Skin epidermis (tissue), 12 donors: Measurements from ENCODE around the gene TMEM239.
"Not testable (repeated sequence)": the region's sequence is repeated elsewhere in the genome, so short reads cannot be mapped to it uniquely, and the experiment has no call there.

Source experiments
- H3K27ac ChIP-seq, 21 experiments: fragments of 200-600 bp; sonication (generic) in 11 of 21; one replicate each; pipeline ENCODE4 v1.5.0; 2020; ENCODE audit warnings: mild to moderate bottlenecking in 3 of 21, inconsistent platforms in 2 of 21, moderate library complexity in 2 of 21
- H3K4me3 ChIP-seq, 7 experiments: fragments of 200-600 bp; sonication (generic) in 2 of 7; one replicate each; pipeline ENCODE4 v1.5.0; 2020; ENCODE audit warnings: inconsistent platforms in 2 of 7, mild to moderate bottlenecking in 2 of 7, moderate library complexity in 1 of 7

TMEM239 gene

GRCh38 chr20:2816030-2816582 is at the start of gene TMEM239:
TMEM239 (plus strand) TSS chr20:2816364; CDS start chr20:2816555, 191 bp downstream.
- Histone ChIP-seq H3K4me3 (no peak within 1 kb of the TSS), H3K27ac (peak within 1 kb of the TSS in 6 of 21 experiments; percentile 1 to 78 (median 46))

- Histone ChIP-seq H3K27ac (peak overlapping the region in 1 of 21 experiments; percentile 24), H3K4me3 (no peak overlapping the region)
Measured at GRCh38 chr20:2767768-2768631, 48.2 kb upstream of the TMEM239 start.

- Histone ChIP-seq H3K27ac (peak overlapping the region in 1 of 21 experiments; percentile 24), H3K4me3 (no peak overlapping the region)
Measured at GRCh38 chr20:2768632-2769015, 47.5 kb upstream of the TMEM239 start.

GRCh38 chr20:2770091-2770490 is 46.1 kb upstream of the TMEM239 start:
- H3K4me3 ChIP-seq, H3K27ac ChIP-seq: not testable (repeated sequence)

GRCh38 chr20:2771631-2772080 is 44.5 kb upstream of the TMEM239 start:
- H3K27ac ChIP-seq = no peak overlapping the region
- H3K4me3 ChIP-seq = no peak overlapping the region

GRCh38 chr20:2773812-2774211 is 42.4 kb upstream of the TMEM239 start:
- Histone ChIP-seq H3K4me3 (no peak overlapping the region), H3K27ac (no peak overlapping the region)

- Histone ChIP-seq H3K27ac (no peak overlapping the region), H3K4me3 (no peak overlapping the region)
Measured at GRCh38 chr20:2775139-2775538, 41.0 kb upstream of the TMEM239 start.

- Histone ChIP-seq H3K27ac (no peak overlapping the region), H3K4me3 (no peak overlapping the region)
Measured at GRCh38 chr20:2778602-2779321, 37.4 kb upstream of the TMEM239 start.

- Histone ChIP-seq H3K4me3 (no peak overlapping the region), H3K27ac (no peak overlapping the region)
Measured at GRCh38 chr20:2780948-2781347, 35.2 kb upstream of the TMEM239 start.

- H3K27ac ChIP-seq = no peak overlapping the region
- H3K4me3 ChIP-seq = no peak overlapping the region
Measured at GRCh38 chr20:2783908-2784566, 32.1 kb upstream of the TMEM239 start.

- no peak overlapping the region for H3K4me3 ChIP-seq
- H3K27ac ChIP-seq = no peak overlapping the region
Measured at GRCh38 chr20:2793471-2793870, 22.7 kb upstream of the TMEM239 start.

- Histone ChIP-seq H3K27ac (no peak overlapping the region), H3K4me3 (no peak overlapping the region)
Measured at GRCh38 chr20:2794202-2794748, 21.9 kb upstream of the TMEM239 start.

GRCh38 chr20:2794866-2795447 is 21.2 kb upstream of the TMEM239 start:
- Histone ChIP-seq H3K4me3 (no peak overlapping the region), H3K27ac (no peak overlapping the region)

GRCh38 chr20:2795451-2795850 is 20.7 kb upstream of the TMEM239 start:
- H3K4me3 ChIP-seq = no peak overlapping the region
- H3K27ac ChIP-seq = no peak overlapping the region

GRCh38 chr20:2796011-2796660 is 20.0 kb upstream of the TMEM239 start:
- Histone ChIP-seq H3K27ac (no peak overlapping the region), H3K4me3 (no peak overlapping the region)

GRCh38 chr20:2797136-2797983 is 18.8 kb upstream of the TMEM239 start:
- Histone ChIP-seq H3K4me3 (no peak overlapping the region), H3K27ac (no peak overlapping the region)

- H3K4me3 ChIP-seq = no peak overlapping the region
- H3K27ac ChIP-seq = no peak overlapping the region
Measured at GRCh38 chr20:2798095-2798805, 17.9 kb upstream of the TMEM239 start.
